GM12878 (cell line): ENCODE results near the gene MLN. TPM values are rescaled to one million over a fixed set of nuclear protein-coding genes. Genes with fewer than 3 reads are reported as not detected.

Experiments used
- ATAC-seq: fragments of 200-7000 bp; cut with Tn5 transposase; 3 replicates; pipeline ENCODE4 v1.9.1; 2020; ENCODE audit warnings: mild to moderate bottlenecking, moderate library complexity
- BruUV-seq: library from RNA; stranded (reverse); fragments of 400-500 nt; replicated peaks from 2 replicates; lab custom pipeline; 2021; lab: Mats Ljungman, UMichigan
- CTCF ChIA-PET: fragments of 300-600 bp; sonication (Branson Sonifier 250); formaldehyde crosslinking; extraction: SDS; loops from one replicate; lab custom pipeline; 2021; ENCODE audit warnings: inconsistent platforms; lab: Yijun Ruan, JAX
- POLR2A ChIA-PET: fragments of 350-600 bp; formaldehyde crosslinking; extraction: SDS; loops from one replicate; lab custom pipeline; 2021; ENCODE audit warnings: inconsistent platforms; lab: Charles Lee
- RAD21 ChIA-PET: fragments of 300-600 bp; sonication (Branson Sonifier 250); formaldehyde crosslinking; loops from one replicate; lab custom pipeline; 2023; ENCODE audit warnings: antibody characterized with exemption; ENCODE audit not compliant: unreplicated experiment; lab: Charles Lee
- SMC1A ChIA-PET: fragments of 300-600 bp; sonication (Branson Sonifier 250); formaldehyde crosslinking; loops from one replicate; lab custom pipeline; 2023; ENCODE audit not compliant: unreplicated experiment, uncharacterized antibody; lab: Charles Lee
- DNase-seq: peaks from one replicate; pipeline ENCODE4 v3.0.0-alpha.2; 2011; ENCODE audit warnings: low read depth, low spot score
- FAIRE-seq: peaks from 3 replicates; lab custom pipeline; 2011; peaks lifted over from hg19 to GRCh38; lab: Jason Lieb, UNC
- H2AFZ ChIP-seq: 2 replicates; pipeline ENCODE4 v1.6.0; 2011; ENCODE audit warnings: low read depth, low read length, control low read depth; ENCODE audit not compliant: control insufficient read depth
- H3K27ac ChIP-seq: 2 replicates; pipeline ENCODE4 v1.5.1; 2011; ENCODE audit warnings: control low read depth; ENCODE audit not compliant: control insufficient read depth, insufficient read depth
- H3K27me3 ChIP-seq, 2 experiments: replicated peaks in 1 of 2; 2 replicates each; pipeline versions ENCODE4 v1.6.0 to v1.6.1; 2011; ENCODE audit warnings: low read length in 1 of 2; ENCODE audit not compliant: control insufficient read depth in 2 of 2, insufficient read depth in 2 of 2
- H3K36me3 ChIP-seq, 2 experiments: 2 replicates each; pipeline ENCODE4 v1.5.1; 2011; ENCODE audit warnings: low read length in 1 of 2; ENCODE audit not compliant: control insufficient read depth in 2 of 2, insufficient read depth in 2 of 2
- H3K4me1 ChIP-seq: 2 replicates; pipeline ENCODE4 v1.6.1; 2011; ENCODE audit warnings: mild to moderate bottlenecking, low read length, moderate library complexity, mixed read lengths; ENCODE audit not compliant: control insufficient read depth, insufficient read depth
- H3K4me2 ChIP-seq: 2 replicates; pipeline ENCODE4 v1.6.0; 2011; ENCODE audit warnings: control low read depth; ENCODE audit not compliant: control insufficient read depth, insufficient read depth
- H3K4me3 ChIP-seq: fragments of 200-600 bp; sonication (generic); 2 replicates; pipeline ENCODE4 v1.5.1; 2016
- H3K79me2 ChIP-seq: 2 replicates; pipeline ENCODE4 v1.6.0; 2011; ENCODE audit warnings: low read length; ENCODE audit not compliant: control insufficient read depth, insufficient read depth
- H3K9ac ChIP-seq: 2 replicates; pipeline ENCODE4 v1.8.0; 2011; ENCODE audit warnings: low read length, control low read depth, mixed read lengths; ENCODE audit not compliant: control insufficient read depth, insufficient read depth
- H3K9me3 ChIP-seq: replicated peaks from 3 replicates; pipeline ENCODE4 v1.5.1; 2011; ENCODE audit warnings: mild to moderate bottlenecking, low read length; ENCODE audit not compliant: control insufficient read depth, insufficient read depth
- H4K20me1 ChIP-seq: 2 replicates; pipeline ENCODE4 v1.6.0; 2011; ENCODE audit not compliant: control insufficient read depth, insufficient read depth
- CREM ChIP-seq: IDR thresholded peaks from 2 replicates; pipeline ENCODE4 v1.6.1; 2014; ENCODE audit warnings: antibody characterized with exemption, low read depth
- E2F8 ChIP-seq: fragments of 450-650 bp; IDR thresholded peaks from 2 replicates; pipeline ENCODE4 v1.6.1; 2018; ENCODE audit warnings: mild to moderate bottlenecking, low read depth, moderate library complexity; ENCODE audit not compliant: partially characterized antibody
- EP300 ChIP-seq, 2 experiments: fragments of 150-350 bp in 1 of 2; IDR thresholded peaks; 2 replicates each; pipeline ENCODE4 v1.6.1; 2011 to 2012; ENCODE audit warnings: low read depth in 2 of 2, low read length in 2 of 2, borderline replicate concordance in 1 of 2, improper control_type of control experiment in 1 of 2, inconsistent platforms in 1 of 2; ENCODE audit not compliant: control insufficient read depth in 1 of 2
- HCFC1 ChIP-seq: fragments of 150-350 bp; IDR thresholded peaks from 2 replicates; pipeline ENCODE4 v1.6.1; 2014; ENCODE audit warnings: low read length
- HDAC6 ChIP-seq: fragments of 200-600 bp; sonication (generic); IDR thresholded peaks from one replicate; pipeline ENCODE4 v1.8.0; 2017; ENCODE audit warnings: antibody characterized with exemption; ENCODE audit not compliant: unreplicated experiment
- MEF2A ChIP-seq: IDR thresholded peaks from 2 replicates; pipeline ENCODE4 v1.6.1; 2011; ENCODE audit warnings: low read depth, mild to moderate bottlenecking, low read length, moderate library complexity; ENCODE audit not compliant: insufficient read depth
- NR2F1 ChIP-seq: fragments of 450-650 bp; conservative IDR thresholded peaks from 2 replicates; pipeline ENCODE4 v1.6.1; 2017; ENCODE audit warnings: mild to moderate bottlenecking
- PAX8 ChIP-seq: fragments of 450-650 bp; IDR thresholded peaks from 2 replicates; pipeline ENCODE4 v1.6.1; 2017; ENCODE audit warnings: mild to moderate bottlenecking, moderate library complexity
- RCOR1 ChIP-seq: conservative IDR thresholded peaks from 2 replicates; pipeline ENCODE4 v1.6.1; 2012; ENCODE audit warnings: low read depth, low read length, improper control_type of control experiment
- TCF3 ChIP-seq: IDR thresholded peaks from 2 replicates; pipeline ENCODE4 v1.6.1; 2012; ENCODE audit warnings: low read depth, mild to moderate bottlenecking, low read length, borderline replicate concordance; ENCODE audit not compliant: insufficient read depth
- WGBS: methylation state at CpG from one replicate; pipeline ENCODE4 v1.1.6; 2016; ENCODE audit warnings: low lambda C conversion rate; ENCODE audit not compliant: insufficient replicate concordance, insufficient coverage; ENCODE audit errors: missing lambda C conversion rate; 5-methylcytosine and 5-hydroxymethylcytosine counted together
- in situ Hi-C: fragments of 300-500 bp; cut with MboI; formaldehyde crosslinking; loops from 9 replicates; pipeline ENCODE4 v1.14.3; 2018; ENCODE audit warnings: mixed read lengths
- intact Hi-C: fragments of 100-400 bp; cut with micrococcal nuclease; formaldehyde crosslinking; loops from one replicate; pipeline ENCODE4 v1.14.2; 2022; ENCODE audit not compliant: unreplicated experiment
- polyA plus RNA-seq, 11 experiments: library from polyadenylated mRNA; depleted of rRNA in 4 of 11; unstranded in 6 of 11; stranded (reverse) in 5 of 11; fragments of >200 nt; fragmentation: Nextera tagmentation in 4 of 11; fragmentation: Illumina TruSeq in 1 of 11; extraction: Ambion mirVana in 4 of 11; extraction: Trizol in 1 of 11; gene quantifications; 1 replicate in 1 of 11; 2 replicates in 10 of 11; pipeline versions ENCODE4 v1.2.1 to v1.2.3, GENCODE V29; 2011 to 2016; ENCODE audit warnings: inconsistent platforms in 2 of 11, missing spikeins in 2 of 11, low read depth in 1 of 11
- total RNA-seq, 4 experiments: library from RNA; depleted of rRNA in 3 of 4; stranded (reverse); fragments of >200 nt in 3 of 4; fragmentation: Illumina TruSeq in 1 of 4; extraction: Trizol in 1 of 4; gene quantifications; 2 replicates each; pipeline versions ENCODE4 v1.2.1 to v1.2.3, GENCODE V29; 2013 to 2021

The MLN gene
- total and polyA plus RNA-seq, 10 of the 15 experiments (the other 5 are each of a cell fraction or from before 2014, with no cell fraction given), result not detected

GRCh38 chr6:33817489-33817888 lies 13.7 kb upstream of the MLN start:
- H4K20me1 ChIP-seq, result 0 out of 2 replicates have a peak, but pooled peaks cover 3% of the 10 kb centered on the region
- BruUV-seq, result no TSS peak
- CTCF ChIA-PET, result interaction anchor here (1.1 kb wide), 1 partner anchor 46 kb away, joined by 4 read pairs; no protein-coding TSS in a partner anchor
- SMC1A ChIA-PET, result no interaction called here
- H2AFZ ChIP-seq, result no peak overlapping the region
- no peak overlapping the region for H3K27ac ChIP-seq
- H3K4me2 ChIP-seq, result no peak overlapping the region
- no peak overlapping the region for H3K4me3 ChIP-seq
- no peaks in the 10 kb centered on the region for H3K9me3 ChIP-seq
- POLR2A ChIA-PET, result no interaction called here
- no peak for ATAC-seq
- RAD21 ChIA-PET, result no interaction called here
- FAIRE-seq, result no peak
- no peaks in the 10 kb centered on the region for H3K79me2 ChIP-seq
- intact Hi-C loops, result no loop called here
- no peaks in the 10 kb centered on the region for H3K36me3 ChIP-seq
- WGBS, result 42% methylated on average over 5 of the region's 5 CpGs
- DNase-seq, result no peak
- TF ChIP-seq PAX8, result no peak
- TF ChIP-seq TCF3, result no peak
- no peak for TF ChIP-seq CREM
- TF ChIP-seq EP300 (IDR thresholded peaks at IDR 0.05; ENCODE audit: borderline replicate concordance in 1 of 2, control insufficient read depth in 1 of 2, low read depth in 2 of 2, low read length in 2 of 2), result no peak
- no peak for TF ChIP-seq MEF2A
- TF ChIP-seq NR2F1, result no peak
- TF ChIP-seq HCFC1, result no peak
- TF ChIP-seq, all 136 proteins: peak for 0
- in situ Hi-C loops, result no loop called here
- Histone ChIP-seq H3K9ac (no peak overlapping the region), H3K27me3 (peaks cover 2 to 3% of the 10 kb centered on the region in 2 experiments; a peak in 2 of 4 replicates), H3K4me1 (no peaks in the 10 kb centered on the region)

DNA sequence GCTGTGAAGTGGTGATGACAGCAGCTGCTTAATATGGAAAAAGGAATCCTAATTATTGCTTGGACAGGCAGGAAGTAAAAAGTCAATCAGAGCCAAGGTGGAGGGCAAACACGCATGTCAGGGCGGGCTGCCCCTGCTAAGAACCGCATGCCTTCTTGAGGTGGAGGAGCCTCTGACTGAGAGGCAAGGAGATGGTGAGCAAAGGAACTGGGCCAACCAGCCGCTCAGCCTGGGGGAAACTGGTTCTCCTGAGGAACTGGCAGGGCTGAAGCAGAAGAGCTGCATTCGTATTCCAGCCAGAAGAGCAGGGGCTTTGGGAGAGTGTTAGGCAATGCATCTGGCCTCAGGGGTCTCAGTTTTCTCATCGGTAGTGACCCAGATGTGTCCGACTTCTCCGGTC lies 13.1 kb upstream of the MLN start:
- DNase-seq (no peak), ATAC-seq (no peak), FAIRE-seq (no peak)
- Histone ChIP-seq H3K4me2 (no peak overlapping the region), H3K27me3 (peaks cover 2 to 5% of the 10 kb centered on the region in 2 experiments; a peak in 3 of 4 replicates), H3K4me1 (no peaks in the 10 kb centered on the region), H3K27ac (no peak overlapping the region), H3K9me3 (no peaks in the 10 kb centered on the region), H3K79me2 (no peaks in the 10 kb centered on the region), H4K20me1 (peaks cover 3% of the 10 kb centered on the region; the same call in 1 of the 2 replicates), H3K4me3 (no peak overlapping the region), H3K36me3 (no peaks in the 10 kb centered on the region), H3K9ac (no peak overlapping the region), H2AFZ (no peak overlapping the region)
- 39% methylated on average over 8 of the region's 8 CpGs for WGBS
- intact Hi-C loops, result no loop called here
- in situ Hi-C loops, result no loop called here
- ChIA-PET SMC1A (no interaction called here), POLR2A (no interaction called here), RAD21 (no interaction called here), CTCF (interaction anchor here (1.1 kb wide), 1 partner anchor 46 kb away, joined by 4 read pairs; no protein-coding TSS in a partner anchor)
- TF ChIP-seq RCOR1, result no peak
- no peak for TF ChIP-seq HDAC6
- TF ChIP-seq E2F8, result no peak
- no TSS peak for BruUV-seq
